Trophoblast cell (in vitro differentiated cells and primary cell): Measurements from ENCODE around the gene EVI5.

Experiments used
- DNase-seq, 2 donors: peaks; one replicate each; pipeline ENCODE4 v3.0.0-alpha.2; 2016
- H2AFZ ChIP-seq: 2 replicates; pipeline ENCODE4 v1.6.1; 2013; ENCODE audit warnings: low read length, moderate library complexity, mild to moderate bottlenecking; ENCODE audit not compliant: insufficient read depth, poor library complexity
- H2AK5ac ChIP-seq: 2 replicates; pipeline ENCODE4 v1.6.1; 2013; ENCODE audit warnings: mild to moderate bottlenecking, low read length
- H2BK120ac ChIP-seq: 2 replicates; pipeline ENCODE4 v1.6.1; 2013; ENCODE audit warnings: low read length, mild to moderate bottlenecking, moderate library complexity; ENCODE audit not compliant: insufficient read depth, poor library complexity
- H2BK12ac ChIP-seq: 2 replicates; pipeline ENCODE4 v1.6.1; 2013; ENCODE audit warnings: mild to moderate bottlenecking, low read length, moderate library complexity
- H2BK5ac ChIP-seq: 2 replicates; pipeline ENCODE4 v1.6.1; 2013; ENCODE audit warnings: low read length, low read depth, moderate library complexity, mild to moderate bottlenecking; ENCODE audit not compliant: poor library complexity
- H3K14ac ChIP-seq: 2 replicates; pipeline ENCODE4 v1.6.1; 2013; ENCODE audit warnings: mild to moderate bottlenecking, low read length
- H3K18ac ChIP-seq: 2 replicates; pipeline ENCODE4 v1.6.1; 2013; ENCODE audit warnings: mild to moderate bottlenecking, low read length
- H3K23ac ChIP-seq: 2 replicates; pipeline ENCODE4 v1.6.1; 2013; ENCODE audit warnings: low read length
- H3K27ac ChIP-seq: 2 replicates; pipeline ENCODE4 v1.5.1; 2013; ENCODE audit warnings: low read depth, mild to moderate bottlenecking, inconsistent platforms, low read length, moderate library complexity
- H3K27me3 ChIP-seq: 2 replicates; pipeline ENCODE4 v1.6.1; 2013; ENCODE audit warnings: inconsistent platforms, mild to moderate bottlenecking, low read length, moderate library complexity; ENCODE audit not compliant: insufficient read depth
- H3K36me3 ChIP-seq, 2 experiments: 1 replicate in 1 of 2; 2 replicates in 1 of 2; pipeline ENCODE4 v1.6.1; 2013; ENCODE audit warnings: low read length in 2 of 2, mild to moderate bottlenecking in 2 of 2, moderate library complexity in 1 of 2; ENCODE audit not compliant: insufficient read depth in 2 of 2, control insufficient read depth in 1 of 2
- H3K4ac ChIP-seq: 2 replicates; pipeline ENCODE4 v1.6.1; 2013; ENCODE audit warnings: low read depth, mild to moderate bottlenecking, low read length, moderate library complexity
- H3K4me1 ChIP-seq, 2 experiments: 1 replicate in 1 of 2; 2 replicates in 1 of 2; pipeline ENCODE4 v1.6.1; 2013; ENCODE audit warnings: low read length in 2 of 2, mild to moderate bottlenecking in 2 of 2, moderate library complexity in 1 of 2; ENCODE audit not compliant: insufficient read depth in 2 of 2, control insufficient read depth in 1 of 2
- H3K4me2 ChIP-seq: 2 replicates; pipeline ENCODE4 v1.6.1; 2013; ENCODE audit warnings: inconsistent platforms, mild to moderate bottlenecking, low read length, moderate library complexity
- H3K4me3 ChIP-seq: 2 replicates; pipeline ENCODE4 v1.5.1; 2013; ENCODE audit warnings: mild to moderate bottlenecking, low read depth, low read length, inconsistent platforms
- H3K79me1 ChIP-seq: one replicate; pipeline ENCODE4 v1.6.1; 2013; ENCODE audit warnings: low read length
- H3K79me2 ChIP-seq: 2 replicates; pipeline ENCODE4 v1.6.1; 2013; ENCODE audit warnings: low read length, mild to moderate bottlenecking; ENCODE audit not compliant: control insufficient read depth, insufficient read depth, poor library complexity
- H3K9ac ChIP-seq: 2 replicates; pipeline ENCODE4 v1.6.1; 2013; ENCODE audit warnings: mild to moderate bottlenecking, low read length
- H3K9me3 ChIP-seq: 2 replicates; pipeline ENCODE4 v1.6.1; 2013; ENCODE audit warnings: low read depth, mild to moderate bottlenecking, control low read depth, inconsistent platforms, low read length; ENCODE audit not compliant: insufficient read depth
- H4K12ac ChIP-seq: 2 replicates; pipeline ENCODE4 v1.6.1; 2013; ENCODE audit warnings: low read depth, mild to moderate bottlenecking, low read length, moderate library complexity
- H4K8ac ChIP-seq: 2 replicates; pipeline ENCODE4 v1.6.1; 2013; ENCODE audit warnings: low read depth, mild to moderate bottlenecking, low read length, moderate library complexity
- H4K91ac ChIP-seq: one replicate; pipeline ENCODE4 v1.6.1; 2013; ENCODE audit warnings: low read depth, mild to moderate bottlenecking, low read length, moderate library complexity
- WGBS: extraction: QIAGEN DNeasy Blood & Tissue Kit; methylation state at CpG from one replicate; pipeline ENCODE4 v1.1.7; 2013; ENCODE audit warnings: missing lambda C conversion rate; ENCODE audit not compliant: insufficient read length, insufficient coverage; ENCODE audit errors: extremely low coverage; 5-methylcytosine and 5-hydroxymethylcytosine counted together

Gene EVI5

DNA sequence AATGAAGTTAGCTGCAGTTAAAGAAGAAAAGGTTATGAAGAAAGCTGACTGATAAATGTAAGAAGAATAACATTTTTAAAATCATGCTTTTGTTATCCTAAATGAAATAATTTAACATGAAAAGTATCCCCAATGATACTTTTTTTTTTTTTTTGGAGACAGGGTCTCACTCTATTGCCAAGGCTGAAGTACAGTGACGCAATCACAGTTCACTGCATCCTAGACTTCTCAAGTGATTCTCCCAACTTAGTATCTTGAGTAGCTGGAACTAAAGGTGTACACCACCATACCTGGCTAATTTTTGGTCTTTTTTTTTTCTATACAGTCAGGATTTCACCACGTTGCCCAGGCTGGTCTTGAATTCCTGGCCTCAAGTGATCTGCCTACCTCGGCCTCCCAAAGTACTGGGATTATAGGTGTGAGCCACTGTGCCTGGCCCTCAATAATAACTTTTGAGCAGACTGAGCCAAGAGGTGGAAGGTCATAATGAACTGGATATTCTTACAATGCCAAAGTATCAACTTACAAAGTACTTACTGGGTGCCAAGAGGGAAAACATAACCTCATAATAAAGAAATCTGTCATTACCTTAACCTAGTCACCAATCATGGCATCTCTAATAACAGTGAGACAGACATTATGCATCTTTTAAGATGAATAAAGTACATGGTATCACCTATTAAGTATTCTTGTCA is 94.5 kb downstream of the EVI5 start:
- Histone ChIP-seq H2BK120ac (no peak overlapping the region), H3K9me3 (no peaks in the 10 kb centered on the region), H3K9ac (no peak overlapping the region), H3K4ac (no peak overlapping the region), H3K4me1 (no peaks in the 10 kb centered on the region), H3K23ac (no peak overlapping the region), H2AFZ (no peak overlapping the region), H3K4me2 (no peak overlapping the region), H3K18ac (no peak overlapping the region), H4K8ac (no peak overlapping the region), H2AK5ac (no peak overlapping the region), H3K4me3 (no peak overlapping the region), H3K27ac (no peak overlapping the region), H3K79me1 (no peaks in the 10 kb centered on the region), H2BK5ac (no peak overlapping the region), H3K14ac (no peak overlapping the region), H3K36me3 (peaks cover 6 to 8% of the 10 kb centered on the region in 2 experiments), H3K27me3 (no peaks in the 10 kb centered on the region), H2BK12ac (no peak overlapping the region), H3K79me2 (no peaks in the 10 kb centered on the region), H4K12ac (no peak overlapping the region), H4K91ac (no peak overlapping the region)
- DNase-seq = no peak
- WGBS = no CpG with 5 or more reads among the region's 3 CpGs

- Histone ChIP-seq H3K27ac (no peak overlapping the region), H2AK5ac (no peak overlapping the region), H3K79me2 (no peaks in the 10 kb centered on the region), H3K14ac (no peak overlapping the region), H3K4me2 (no peak overlapping the region), H3K4me3 (no peak overlapping the region), H3K9ac (no peak overlapping the region), H4K8ac (no peak overlapping the region), H3K18ac (no peak overlapping the region), H3K79me1 (no peaks in the 10 kb centered on the region), H2BK5ac (no peak overlapping the region), H2BK12ac (no peak overlapping the region), H3K36me3 (peaks cover 1 to 2% of the 10 kb centered on the region in 2 experiments), H4K12ac (no peak overlapping the region), H3K9me3 (no peaks in the 10 kb centered on the region), H4K91ac (no peak overlapping the region), H2AFZ (no peak overlapping the region), H3K27me3 (no peaks in the 10 kb centered on the region), H3K23ac (no peak overlapping the region), H3K4ac (no peak overlapping the region), H2BK120ac (no peak overlapping the region), H3K4me1 (no peaks in the 10 kb centered on the region)
- no CpG with 5 or more reads among the region's 4 CpGs for WGBS
- no peak for DNase-seq
These were observed 104.9 kb downstream of the EVI5 start for GRCh38 chr1:92679980-92680379.

GRCh38 chr1:92663775-92664174 is 121.1 kb downstream of the EVI5 start:
- Histone ChIP-seq H3K4ac (no peak overlapping the region), H3K79me2 (no peaks in the 10 kb centered on the region), H4K8ac (no peak overlapping the region), H2AK5ac (no peak overlapping the region), H3K9ac (no peak overlapping the region), H3K23ac (no peak overlapping the region), H2BK12ac (no peak overlapping the region), H4K12ac (no peak overlapping the region), H3K4me1 (no peaks in the 10 kb centered on the region), H4K91ac (no peak overlapping the region), H3K79me1 (no peaks in the 10 kb centered on the region), H3K27ac (no peak overlapping the region), H3K18ac (no peak overlapping the region), H3K4me2 (no peak overlapping the region), H3K4me3 (no peak overlapping the region), H2AFZ (no peak overlapping the region), H3K14ac (no peak overlapping the region), H2BK5ac (no peak overlapping the region), H3K9me3 (no peaks in the 10 kb centered on the region), H2BK120ac (no peak overlapping the region), H3K36me3 (peaks cover 2 to 6% of the 10 kb centered on the region in 2 experiments), H3K27me3 (no peaks in the 10 kb centered on the region)
- WGBS = no CpG with 5 or more reads among the region's 5 CpGs
- no peak for DNase-seq

DNA sequence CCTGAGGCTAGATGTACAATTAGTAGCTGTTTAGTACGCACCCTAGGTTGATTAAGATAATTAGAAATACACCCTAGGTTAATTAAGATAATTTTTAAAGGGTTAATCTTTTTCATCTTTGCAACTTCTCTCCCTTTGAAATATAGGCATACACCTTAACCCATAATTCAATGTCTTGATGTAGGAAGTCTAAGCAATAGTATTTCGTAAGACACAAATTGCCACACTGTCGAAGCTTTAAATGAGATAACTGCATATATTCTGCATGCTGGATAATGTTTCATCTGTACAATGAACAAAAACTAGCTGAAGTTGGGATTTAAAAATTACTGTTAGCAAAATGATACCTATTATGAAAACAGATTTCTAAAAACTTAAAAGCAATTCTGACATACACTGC is 122.9 kb downstream of the EVI5 start:
- Histone ChIP-seq H4K91ac (no peak overlapping the region), H3K27me3 (no peaks in the 10 kb centered on the region), H3K4me1 (no peaks in the 10 kb centered on the region), H3K18ac (no peak overlapping the region), H2BK120ac (no peak overlapping the region), H3K4ac (no peak overlapping the region), H3K27ac (no peak overlapping the region), H3K4me2 (no peak overlapping the region), H3K23ac (no peak overlapping the region), H3K14ac (no peak overlapping the region), H2BK12ac (no peak overlapping the region), H3K79me2 (no peaks in the 10 kb centered on the region), H2BK5ac (no peak overlapping the region), H4K12ac (no peak overlapping the region), H2AFZ (no peak overlapping the region), H3K9ac (no peak overlapping the region), H3K9me3 (no peaks in the 10 kb centered on the region), H3K36me3 (peaks cover 2 to 9% of the 10 kb centered on the region in 2 experiments), H3K4me3 (no peak overlapping the region), H4K8ac (no peak overlapping the region), H3K79me1 (no peaks in the 10 kb centered on the region), H2AK5ac (no peak overlapping the region)
- no CpG with 5 or more reads among the region's 3 CpGs for WGBS
- DNase-seq = no peak
